Stomach smooth muscle (tissue), 2 donors: Measurements from ENCODE around the gene TRMT44.
"Not testable (repeated sequence)": the region's sequence is repeated elsewhere in the genome, so short reads cannot be mapped to it uniquely, and the experiment has no call there.

ENCODE experiments used
- H3K27ac ChIP-seq: one replicate; pipeline ENCODE4 v1.7.0; 2013; ENCODE audit warnings: mild to moderate bottlenecking, low read length, inconsistent platforms
- H3K27me3 ChIP-seq, 2 donors: one replicate each; pipeline ENCODE4 v1.7.0; 2013; ENCODE audit warnings: low read length in 2 of 2; ENCODE audit not compliant: insufficient read depth in 2 of 2, control insufficient read depth in 1 of 2
- H3K36me3 ChIP-seq, 2 donors: one replicate each; pipeline ENCODE4 v1.7.0; 2013; ENCODE audit warnings: low read length in 2 of 2; ENCODE audit not compliant: control insufficient read depth in 2 of 2, insufficient read depth in 2 of 2
- H3K4me1 ChIP-seq: one replicate; pipeline ENCODE4 v1.7.0; 2013; ENCODE audit warnings: low read length; ENCODE audit not compliant: control insufficient read depth, insufficient read depth
- H3K4me3 ChIP-seq, 2 donors: one replicate each; pipeline ENCODE4 v1.7.0; 2013; ENCODE audit warnings: low read length in 2 of 2
- H3K9ac ChIP-seq, 2 donors: one replicate each; pipeline ENCODE4 v1.7.0; 2013; ENCODE audit warnings: low read length in 2 of 2, mild to moderate bottlenecking in 1 of 2
- H3K9me3 ChIP-seq, 2 donors: one replicate each; pipeline ENCODE4 v1.7.0; 2013; ENCODE audit warnings: low read length in 2 of 2; ENCODE audit not compliant: control insufficient read depth in 2 of 2
- donor health status: healthy.
- donor health status: Pancreatic carcinoma.

The TRMT44 gene

GRCh38 chr4:8419222-8420041 lies 21.1 kb upstream of the TRMT44 start:
- peaks cover 12 to 14% of the 10 kb centered on the region in 2 donors for H3K36me3 ChIP-seq
- H3K27ac ChIP-seq, result peak overlapping the region; percentile 37
- H3K27me3 ChIP-seq, result no peaks in the 10 kb centered on the region
- H3K4me3 ChIP-seq, result no peak overlapping the region
- no peak overlapping the region for H3K9ac ChIP-seq
- peaks cover 8% of the 10 kb centered on the region for H3K4me1 ChIP-seq
- no peaks in the 10 kb centered on the region for H3K9me3 ChIP-seq

DNA sequence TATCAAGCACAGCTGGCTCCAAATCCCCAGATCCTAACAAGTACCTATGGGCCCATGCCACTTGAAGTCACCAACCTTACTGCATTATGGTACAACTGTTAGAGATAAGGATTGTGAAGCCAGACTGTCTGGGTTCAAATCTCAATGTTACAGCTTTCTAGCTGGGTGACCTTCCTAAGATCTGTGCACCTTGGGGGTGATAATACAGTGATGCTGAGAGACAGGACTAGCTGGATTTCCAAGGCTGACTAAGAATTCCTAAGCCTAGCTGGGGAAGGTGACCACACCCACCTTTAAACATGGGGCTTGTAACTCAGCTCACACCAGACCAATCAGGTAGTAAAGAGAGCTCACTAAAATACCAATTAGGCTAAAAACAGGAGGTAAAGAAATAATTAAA lies 20.4 kb upstream of the TRMT44 start:
- H3K4me1 ChIP-seq, H3K27me3 ChIP-seq, H3K4me3 ChIP-seq, H3K9me3 ChIP-seq, H3K36me3 ChIP-seq, H3K9ac ChIP-seq: not testable (repeated sequence)
- H3K27ac ChIP-seq, result peak overlapping the region; percentile 37

DNA sequence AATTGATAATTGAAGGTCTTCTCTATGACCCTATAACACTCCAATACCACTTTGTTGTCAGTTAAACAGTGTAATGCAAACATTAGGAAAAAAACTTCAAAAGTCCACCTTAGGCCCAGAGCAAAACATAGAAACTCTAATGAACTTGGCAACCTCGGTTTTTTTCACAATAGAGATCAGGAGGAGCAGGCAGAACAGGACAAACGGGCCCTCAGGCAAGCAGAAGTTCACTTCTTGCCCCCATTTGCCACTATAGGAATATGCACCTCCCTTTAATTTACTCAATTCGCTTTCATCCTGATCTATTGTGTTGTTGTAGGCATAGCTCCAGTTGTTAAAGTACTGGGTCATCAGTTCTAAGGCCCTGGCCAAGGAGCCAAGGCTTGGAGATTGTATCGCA lies 18.2 kb upstream of the TRMT44 start:
- Histone ChIP-seq H3K36me3 (no peaks in the 10 kb centered on the region), H3K27me3 (no peaks in the 10 kb centered on the region), H3K27ac (no peak overlapping the region), H3K4me3 (no peak overlapping the region), H3K9ac (no peak overlapping the region), H3K4me1 (peaks cover 25% of the 10 kb centered on the region), H3K9me3 (no peaks in the 10 kb centered on the region)

GRCh38 chr4:8422786-8423185 lies 17.8 kb upstream of the TRMT44 start:
- H3K9ac ChIP-seq, result no peak overlapping the region

DNA sequence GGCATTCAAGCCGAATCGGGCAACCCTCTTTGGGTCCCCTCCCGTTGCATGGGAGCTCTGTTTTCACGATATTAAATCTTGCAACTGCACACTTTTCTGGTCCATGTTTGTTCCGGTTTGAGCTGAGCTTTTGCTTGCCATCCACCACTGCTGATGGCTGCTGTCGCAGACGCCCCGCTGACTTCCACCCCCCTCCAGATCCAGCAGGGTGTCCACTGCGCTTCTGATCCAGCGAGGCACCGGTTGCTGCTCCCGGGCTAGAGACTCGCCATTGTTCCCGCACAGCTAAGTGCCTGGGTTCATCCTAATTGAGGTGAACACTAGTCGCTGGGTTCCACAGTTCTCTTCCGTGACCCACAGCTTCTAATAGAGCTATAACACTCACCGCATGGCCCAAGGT lies 13.3 kb upstream of the TRMT44 start:
- Histone ChIP-seq H3K27me3 (no peaks in the 10 kb centered on the region), H3K9me3 (no peaks in the 10 kb centered on the region), H3K9ac (peak overlapping the region in 1 of 2 donors; percentile 87), H3K27ac (no peak overlapping the region), H3K4me3 (peak overlapping the region; percentile 89 to 95), H3K36me3 (peaks cover 0 to 2% of the 10 kb centered on the region in 2 donors), H3K4me1 (peaks cover 30% of the 10 kb centered on the region)

More at GRCh38 chr4:8422786-8423185, 17.8 kb upstream of the TRMT44 start:
- no peaks in the 10 kb centered on the region for H3K27me3 ChIP-seq
- no peaks in the 10 kb centered on the region for H3K36me3 ChIP-seq
- H3K9me3 ChIP-seq, result no peaks in the 10 kb centered on the region
- peaks cover 29% of the 10 kb centered on the region for H3K4me1 ChIP-seq
- no peak overlapping the region for H3K27ac ChIP-seq
- H3K4me3 ChIP-seq, result no peak overlapping the region

- Histone ChIP-seq H3K36me3 (peaks cover 0 to 2% of the 10 kb centered on the region in 2 donors), H3K9ac (peak overlapping the region; percentile 87 to 90), H3K4me3 (peak overlapping the region; percentile 89 to 95), H3K4me1 (peaks cover 29% of the 10 kb centered on the region), H3K27me3 (no peaks in the 10 kb centered on the region), H3K27ac (peak overlapping the region; percentile 75), H3K9me3 (no peaks in the 10 kb centered on the region)
Observed at GRCh38 chr4:8427761-8428287, 12.8 kb upstream of the TRMT44 start.

DNA sequence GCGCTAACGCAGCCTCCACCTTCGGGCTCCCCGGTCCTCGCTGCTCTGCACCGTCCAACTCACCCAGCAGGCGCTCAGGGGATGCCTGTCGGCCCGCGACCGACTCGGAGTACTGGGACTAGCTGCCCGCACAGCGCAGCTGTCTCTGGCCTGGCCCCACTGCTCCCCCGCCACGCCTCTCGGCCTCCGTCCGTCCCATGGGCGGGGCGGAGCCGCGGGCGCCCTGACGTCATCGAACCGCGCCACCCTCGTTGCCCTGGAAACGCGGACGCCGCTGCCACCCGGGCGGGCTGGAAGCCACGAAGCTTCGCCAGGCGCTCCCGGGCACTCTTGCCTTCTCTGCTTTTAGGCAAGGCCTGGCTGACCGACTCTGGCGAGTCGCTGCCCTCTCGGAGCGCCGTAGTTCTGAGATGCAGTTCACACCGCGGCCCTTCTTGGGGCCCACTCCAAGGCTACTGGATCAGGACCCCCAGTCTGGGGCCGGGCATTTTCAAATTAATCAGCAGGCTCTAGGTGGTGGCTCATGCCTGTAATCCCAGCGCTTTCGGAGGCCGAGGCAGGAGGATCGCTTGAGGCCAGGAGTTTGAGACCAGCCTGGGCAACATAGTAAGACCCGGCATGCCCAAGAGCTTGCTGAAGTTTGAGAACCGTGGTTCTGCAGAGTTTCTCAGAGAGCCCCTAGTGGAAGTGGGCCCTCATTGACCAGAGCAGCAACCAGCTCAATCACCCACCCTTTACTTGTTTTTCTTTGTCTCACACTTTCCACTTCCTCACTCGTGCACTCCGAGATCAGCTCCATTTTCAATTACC lies 12.1 kb upstream of the TRMT44 start:
- no peaks in the 10 kb centered on the region for H3K27me3 ChIP-seq
- H3K4me1 ChIP-seq, result peaks cover 28% of the 10 kb centered on the region
- H3K9ac ChIP-seq, result peak overlapping the region; percentile 87 to 90
- H3K9me3 ChIP-seq, result no peaks in the 10 kb centered on the region
- H3K36me3 ChIP-seq, result peaks cover 0 to 2% of the 10 kb centered on the region in 2 donors
- peak overlapping the region; percentile 75 for H3K27ac ChIP-seq
- H3K4me3 ChIP-seq, result peak overlapping the region; percentile 89 to 95

GRCh38 chr4:8431553-8431952 lies 9.0 kb upstream of the TRMT44 start:
- no peaks in the 10 kb centered on the region for H3K9me3 ChIP-seq
- H3K27ac ChIP-seq, result no peak overlapping the region
- peaks cover 0 to 2% of the 10 kb centered on the region in 2 donors for H3K36me3 ChIP-seq
- H3K9ac ChIP-seq, result no peak overlapping the region
- no peaks in the 10 kb centered on the region for H3K27me3 ChIP-seq
- peaks cover 26% of the 10 kb centered on the region for H3K4me1 ChIP-seq
- H3K4me3 ChIP-seq, result no peak overlapping the region

DNA sequence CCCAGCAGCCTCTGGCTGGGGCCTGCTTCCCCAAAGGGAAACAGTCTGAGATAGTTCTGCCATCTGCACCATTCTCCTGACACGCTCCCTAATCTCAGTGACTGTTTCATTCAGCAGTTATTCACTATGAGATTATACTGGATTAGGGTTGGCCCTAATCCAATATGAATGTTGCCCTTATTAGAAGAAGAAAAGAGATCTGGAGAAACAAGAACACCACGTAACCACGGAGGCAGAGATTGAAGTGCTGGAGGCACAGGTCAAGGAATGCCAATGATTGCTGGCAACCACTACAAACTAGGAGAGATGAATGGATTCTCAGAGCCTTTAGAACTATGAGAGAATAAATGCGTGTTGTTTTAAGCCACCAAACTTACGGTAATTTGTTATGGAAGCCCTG lies 7.4 kb upstream of the TRMT44 start:
- Histone ChIP-seq H3K4me3 (no peak overlapping the region), H3K4me1 (peaks cover 18% of the 10 kb centered on the region), H3K27ac (no peak overlapping the region), H3K27me3 (no peaks in the 10 kb centered on the region), H3K9ac (peak overlapping the region in 1 of 2 donors; percentile 13), H3K9me3 (no peaks in the 10 kb centered on the region), H3K36me3 (peaks cover 0 to 2% of the 10 kb centered on the region in 2 donors)

- Histone ChIP-seq H3K4me3 (no peak overlapping the region), H3K4me1 (peaks cover 16% of the 10 kb centered on the region), H3K36me3 (peaks cover 0 to 2% of the 10 kb centered on the region in 2 donors), H3K9me3 (no peaks in the 10 kb centered on the region), H3K9ac (no peak overlapping the region), H3K27ac (no peak overlapping the region), H3K27me3 (no peaks in the 10 kb centered on the region)
Observed at GRCh38 chr4:8434251-8435073, 6.1 kb upstream of the TRMT44 start.
